H1 (cell line): ENCODE measurements around the gene FMNL2. TPM values are rescaled to one million over a fixed set of nuclear protein-coding genes. Genes with fewer than 3 reads are reported as not detected.

Experiments used
- CBX8 ChIP-seq: fragments of 300-800, 300-1000 bp; sonication (generic); IDR thresholded peaks from 2 replicates; pipeline ENCODE4 v1.7.1; 2016; ENCODE audit warnings: low read depth, low read length, borderline replicate concordance
- NANOG ChIP-seq: IDR thresholded peaks from 2 replicates; pipeline ENCODE4 v1.6.1; 2011; ENCODE audit warnings: low read length, low read depth, mild to moderate bottlenecking, inconsistent platforms; ENCODE audit not compliant: insufficient read depth, poor library complexity, severe bottlenecking
- TBP ChIP-seq: IDR thresholded peaks from 2 replicates; pipeline ENCODE4 v1.6.1; 2011; ENCODE audit warnings: low read depth, low read length, improper control_type of control experiment
- polyA plus RNA-seq, 7 experiments: library from polyadenylated mRNA; depleted of rRNA in 3 of 7; stranded (reverse) in 5 of 7; unstranded in 2 of 7; fragments of >200 nt in 5 of 7; fragments of 200-250 nt in 2 of 7; gene quantifications; 1 replicate in 5 of 7; 2 replicates in 1 of 7; 4 replicates in 1 of 7; pipeline versions ENCODE4 v1.2.1 to v1.2.3, GENCODE V29; 2011 to 2013; ENCODE audit warnings: missing spikeins in 2 of 7, mixed read lengths in 2 of 7
- total RNA-seq: library from RNA; stranded (reverse); fragmentation: NEBNext Ultra II Directional; extraction: Animal tissue kit (Norgen Biotek cat#: 25700); gene quantifications from 2 replicates; pipeline ENCODE4 v1.2.1, GENCODE V29; 2021

FMNL2 gene
- total and polyA plus RNA-seq, 2 of the 8 experiments (the other 6 are each of a cell fraction or from before 2014, with no cell fraction given) = 15.5 to 45.1 TPM

GRCh38 chr2:152413228-152414030, 78.5 kb downstream of the FMNL2 start (continued):
- no peak for TF ChIP-seq CBX8
- no peak for TF ChIP-seq NANOG
- no peak for TF ChIP-seq TBP
